NCI-H2171 treated with DMSO at 0.1 percent for 48 hours (cell line): ENCODE results near the gene XPR1.

Experiments
- DNase-seq: peaks from one replicate; lab custom pipeline; 2025; lab: John Stamatoyannopoulos, UW

The XPR1 gene

DNA sequence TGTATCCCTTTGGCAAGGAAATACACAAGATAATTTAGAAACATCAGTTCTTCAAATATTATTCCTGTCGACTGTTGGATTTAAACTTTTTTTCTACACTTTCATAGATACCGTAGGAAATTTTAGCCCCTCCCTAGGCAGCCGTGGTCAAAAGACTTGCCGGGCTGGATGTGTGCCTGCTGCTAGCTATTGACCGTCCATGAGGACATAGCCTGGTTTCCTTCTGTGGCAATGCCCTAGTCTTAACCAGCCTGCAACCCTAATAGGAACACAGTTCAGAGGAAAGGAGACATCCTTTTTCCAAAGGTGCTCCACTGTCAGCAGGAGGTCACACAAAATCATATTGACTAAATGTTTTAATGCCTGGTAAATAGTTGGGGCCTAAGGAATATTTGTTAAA is 260.4 kb downstream of the XPR1 start:
- DNase-seq = no peak

GRCh38 chr1:180892675-180893074 is 260.9 kb downstream of the XPR1 start:
- DNase-seq = no peak

DNA sequence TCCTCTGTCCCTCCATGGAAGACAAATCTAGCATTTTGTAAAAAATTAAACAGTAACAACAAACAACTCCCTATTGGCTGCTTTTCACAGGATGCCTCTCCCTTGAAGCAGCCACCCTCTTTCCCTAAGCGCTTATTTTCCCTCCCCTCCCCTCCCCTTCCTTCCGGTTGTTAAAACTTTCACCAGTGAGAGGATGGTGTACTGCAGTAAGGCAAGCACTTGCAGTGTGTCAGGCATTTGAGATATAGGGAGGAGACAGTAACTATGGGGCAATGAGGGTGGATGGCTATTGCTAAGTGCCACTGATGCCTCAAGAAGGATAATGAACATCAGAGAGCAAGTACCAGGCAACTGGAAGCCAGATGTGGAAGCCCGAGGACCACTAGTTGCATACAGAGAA is 261.8 kb downstream of the XPR1 start:
- DNase-seq = no peak

- no peak for DNase-seq
Observed at GRCh38 chr1:180896161-180896560, 264.3 kb downstream of the XPR1 start.

DNA sequence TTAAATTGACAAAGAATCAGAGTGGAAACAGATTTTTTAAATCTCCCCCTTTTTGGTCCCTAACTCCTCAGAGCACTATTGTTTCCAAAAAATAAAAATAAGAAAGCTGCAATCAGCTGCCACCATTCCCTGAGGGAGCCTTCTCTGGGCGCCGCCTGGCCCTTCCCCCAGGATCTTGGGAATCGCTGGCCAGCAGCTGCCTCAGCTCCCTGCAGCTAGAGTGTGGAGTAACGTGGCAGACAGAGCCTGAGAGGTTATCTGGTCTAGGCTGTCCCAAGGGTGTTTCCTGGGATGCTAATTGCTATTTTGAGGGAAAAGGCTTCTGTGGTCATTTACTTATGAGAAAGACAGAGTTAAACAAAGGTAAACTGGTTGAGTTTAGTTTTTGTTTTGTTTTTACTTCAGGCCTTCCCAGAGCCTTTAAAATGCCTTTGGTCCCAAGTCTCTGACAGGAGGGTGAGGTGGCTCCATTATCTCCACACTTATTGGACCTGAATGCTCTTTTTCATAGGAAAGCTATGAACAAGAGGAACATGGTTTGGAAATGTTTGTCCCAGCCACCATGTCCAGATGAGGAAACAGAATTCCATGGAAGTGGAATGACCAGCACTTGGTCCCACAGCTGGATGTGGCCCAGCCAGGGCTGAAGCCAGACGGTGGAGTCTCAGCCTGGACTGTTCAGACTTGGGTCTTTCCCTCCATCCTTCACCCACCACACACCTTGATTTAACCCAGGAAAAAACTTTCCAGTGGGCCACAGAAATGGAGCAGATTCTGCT is 266.8 kb downstream of the XPR1 start:
- peak; percentile 36 for DNase-seq

DNA sequence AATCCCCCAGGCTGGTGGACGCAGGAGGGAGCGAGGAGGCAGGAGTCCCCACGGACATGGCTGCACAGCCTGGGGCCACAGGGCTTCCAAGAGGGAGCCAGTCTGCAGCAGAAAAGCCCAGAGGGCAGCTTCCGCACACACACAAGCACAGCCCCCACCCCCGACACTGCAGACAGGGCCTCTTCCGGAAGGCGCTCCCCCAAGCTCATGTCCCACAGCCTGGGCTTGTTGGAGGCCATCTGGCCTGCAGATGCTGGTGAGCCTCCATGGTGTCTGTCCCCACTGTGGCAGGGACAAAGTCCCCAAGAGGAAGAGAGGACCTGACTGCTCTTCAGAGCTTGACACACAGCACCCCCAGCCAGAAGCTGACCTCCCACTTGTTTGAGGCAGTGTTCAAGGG is 267.4 kb downstream of the XPR1 start:
- no peak for DNase-seq

DNA sequence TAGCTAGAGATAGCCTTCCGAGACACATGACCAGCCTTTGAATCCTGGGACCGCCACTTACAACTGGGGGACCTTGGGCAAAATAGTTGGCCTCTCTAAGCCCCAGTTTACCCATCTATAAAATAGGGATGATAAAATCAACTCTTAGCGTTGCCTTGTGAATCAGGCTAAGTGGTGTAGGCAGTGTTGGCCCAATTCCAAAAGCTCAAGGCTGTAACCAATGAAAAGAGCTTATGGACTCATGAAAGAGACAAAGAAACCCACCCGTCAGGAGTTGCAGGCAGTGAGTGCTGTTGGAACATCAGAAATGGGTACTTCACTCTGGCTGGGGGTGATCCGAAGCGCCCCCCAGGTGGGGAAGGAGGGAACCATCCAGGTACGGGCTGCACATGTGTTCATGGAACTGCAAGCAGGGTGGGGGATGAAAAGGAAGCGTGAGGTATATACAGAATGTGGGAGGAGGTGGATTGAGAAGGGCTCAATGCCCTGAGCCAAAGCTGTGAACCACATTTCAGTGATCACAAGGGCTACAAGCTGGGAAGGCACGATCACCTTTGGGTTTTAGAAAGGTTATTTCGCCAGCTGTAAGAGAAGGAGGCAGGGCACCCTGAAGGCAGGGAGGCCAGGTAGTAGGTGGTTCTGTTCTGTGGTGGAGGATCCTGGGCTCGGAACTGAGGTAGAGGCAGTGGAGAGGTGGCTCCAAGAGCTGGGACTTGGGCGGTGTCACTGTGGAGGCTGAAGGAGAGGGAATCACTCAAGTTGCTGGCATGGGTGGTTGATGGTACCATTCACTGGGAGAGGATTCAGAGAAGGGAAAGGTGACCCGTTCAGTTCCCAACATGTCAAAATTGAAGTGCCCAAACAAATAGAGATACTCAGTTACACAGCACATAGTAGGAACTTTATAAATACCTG is 269.5 kb downstream of the XPR1 start:
- no peak for DNase-seq

DNA sequence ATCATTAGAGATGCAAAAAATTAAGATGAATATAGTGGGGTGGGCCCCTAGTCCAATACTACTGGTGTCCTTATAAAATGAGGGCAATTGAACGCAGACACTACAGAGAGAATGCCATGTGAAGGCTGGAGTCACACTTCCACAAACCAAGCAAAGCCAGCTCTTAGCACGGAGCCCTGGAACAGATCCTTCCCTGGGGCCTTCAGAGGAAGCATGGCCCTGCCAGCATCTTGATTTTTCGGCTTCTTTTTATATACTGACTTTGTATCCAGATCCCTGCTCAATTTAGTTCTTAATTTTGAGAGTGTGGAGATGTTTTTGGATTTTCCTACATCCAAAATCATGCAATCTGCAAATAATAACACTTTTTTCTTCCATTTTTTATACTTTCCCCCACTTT is 270.7 kb downstream of the XPR1 start:
- no peak for DNase-seq

GRCh38 chr1:180905927-180906326 is 274.1 kb downstream of the XPR1 start:
- no peak for DNase-seq

DNA sequence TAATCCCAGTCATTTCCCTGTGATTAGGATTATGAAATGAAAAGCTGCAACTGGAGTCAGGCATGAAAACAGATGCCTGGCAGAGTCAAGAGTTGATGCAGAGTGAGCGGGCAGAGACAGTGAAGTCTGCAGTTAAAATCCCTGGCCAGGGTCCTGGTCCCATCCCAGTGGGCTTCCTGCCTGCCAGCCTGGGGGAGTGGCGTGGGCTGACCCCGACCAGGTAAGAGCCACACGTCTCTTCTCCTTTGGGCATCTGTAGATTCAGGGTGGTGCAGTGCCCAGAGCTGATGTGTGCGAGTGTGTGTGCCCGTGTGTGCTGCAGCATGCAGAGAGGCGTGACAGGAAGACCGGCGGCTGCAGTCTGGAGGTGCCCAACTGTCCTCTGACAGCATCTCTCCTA is 274.7 kb downstream of the XPR1 start:
- no peak for DNase-seq

DNA sequence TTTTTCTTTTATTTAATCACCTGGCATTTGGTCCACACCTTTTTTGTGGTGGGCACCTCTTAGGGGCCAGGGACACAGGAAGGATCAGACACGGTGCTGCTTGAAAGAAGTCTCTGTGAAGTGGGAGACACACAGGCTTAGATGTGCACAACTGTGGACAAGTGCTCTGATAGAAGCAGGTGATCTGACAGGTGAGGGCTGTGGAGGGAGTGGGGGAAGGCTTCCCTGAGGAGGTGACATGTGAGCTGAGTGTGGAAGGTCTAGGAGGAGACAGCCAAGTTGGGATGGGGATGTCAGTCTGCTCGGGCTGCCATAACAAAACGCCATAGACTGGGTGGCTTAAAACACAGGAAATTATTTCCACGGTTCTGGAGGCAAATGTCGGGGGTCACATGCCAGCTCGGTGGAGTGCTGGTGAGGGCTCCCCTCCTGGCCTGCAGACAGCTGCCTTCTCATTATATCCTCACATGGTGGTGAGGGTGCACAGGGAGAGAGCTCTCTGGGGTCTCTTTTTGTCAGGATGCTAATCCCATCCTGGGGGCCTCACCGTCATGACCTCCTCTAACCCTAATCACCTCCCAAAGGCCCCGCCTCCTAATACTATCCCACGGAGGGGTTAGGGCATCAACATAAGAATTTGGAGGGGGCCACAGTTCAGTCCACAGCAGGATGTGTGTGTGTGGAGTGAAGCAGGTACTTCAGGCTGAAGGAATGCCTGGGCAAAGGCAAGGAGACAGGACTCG is 275.7 kb downstream of the XPR1 start:
- DNase-seq = no peak

DNA sequence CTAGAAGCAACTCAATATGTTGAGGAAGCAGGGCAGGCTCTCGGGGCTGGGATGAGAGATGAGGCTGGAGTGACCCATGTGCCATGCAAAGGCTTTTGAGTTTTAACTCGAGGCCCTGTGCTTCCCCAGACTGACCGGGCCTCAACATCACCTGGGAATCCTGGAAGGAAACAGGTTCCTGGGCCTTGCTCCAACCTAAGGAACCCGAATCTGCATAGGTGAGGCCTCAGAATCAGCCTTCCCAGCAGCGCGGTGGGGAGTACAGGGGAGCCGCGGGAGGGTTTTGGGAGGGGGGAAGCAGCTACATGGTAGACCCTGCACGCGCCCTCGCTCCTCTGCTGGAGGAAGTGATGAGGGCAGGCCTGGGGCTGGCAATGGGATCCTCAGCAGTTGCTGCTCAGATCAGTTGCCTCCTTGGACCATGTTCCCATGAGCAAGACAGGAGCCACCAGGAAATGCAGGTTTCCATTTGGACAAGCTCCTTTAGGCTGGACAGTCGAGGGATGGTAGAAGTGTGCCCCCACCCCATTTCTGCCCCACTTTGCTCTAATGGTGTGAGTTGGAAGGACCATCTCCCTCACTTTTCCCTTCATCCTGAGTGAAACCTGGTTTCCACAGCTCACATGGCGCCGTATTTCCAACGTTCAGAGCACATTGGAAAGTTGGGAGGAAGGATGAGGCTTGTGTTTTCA is 276.4 kb downstream of the XPR1 start:
- DNase-seq = no peak

GRCh38 chr1:180909005-180909414 is 277.2 kb downstream of the XPR1 start:
- DNase-seq = no peak

DNA sequence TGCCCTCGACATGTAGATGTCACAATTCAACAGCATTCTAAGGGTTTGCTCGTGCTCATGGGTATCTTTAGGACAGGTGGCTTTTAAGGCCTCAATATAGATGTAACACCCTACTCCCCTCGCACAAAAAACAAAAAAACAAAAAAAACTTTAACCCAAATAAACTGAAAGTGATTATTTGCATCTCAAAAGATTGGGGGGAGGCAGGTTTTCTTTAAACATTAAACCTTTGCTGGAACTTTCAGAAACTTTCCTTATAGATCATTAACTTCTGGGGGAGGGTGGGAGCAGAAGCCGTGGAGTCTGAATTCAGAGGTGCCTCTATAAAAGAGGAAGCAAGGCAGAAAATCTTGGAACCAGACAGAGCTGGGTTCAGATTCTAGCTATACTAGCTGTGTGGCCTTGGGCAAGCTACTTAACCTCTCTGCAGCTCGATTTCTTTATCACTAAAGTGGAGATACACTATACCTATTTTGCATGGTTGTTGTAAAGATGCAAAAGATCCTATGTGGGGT is 277.7 kb downstream of the XPR1 start:
- DNase-seq = no peak

DNA sequence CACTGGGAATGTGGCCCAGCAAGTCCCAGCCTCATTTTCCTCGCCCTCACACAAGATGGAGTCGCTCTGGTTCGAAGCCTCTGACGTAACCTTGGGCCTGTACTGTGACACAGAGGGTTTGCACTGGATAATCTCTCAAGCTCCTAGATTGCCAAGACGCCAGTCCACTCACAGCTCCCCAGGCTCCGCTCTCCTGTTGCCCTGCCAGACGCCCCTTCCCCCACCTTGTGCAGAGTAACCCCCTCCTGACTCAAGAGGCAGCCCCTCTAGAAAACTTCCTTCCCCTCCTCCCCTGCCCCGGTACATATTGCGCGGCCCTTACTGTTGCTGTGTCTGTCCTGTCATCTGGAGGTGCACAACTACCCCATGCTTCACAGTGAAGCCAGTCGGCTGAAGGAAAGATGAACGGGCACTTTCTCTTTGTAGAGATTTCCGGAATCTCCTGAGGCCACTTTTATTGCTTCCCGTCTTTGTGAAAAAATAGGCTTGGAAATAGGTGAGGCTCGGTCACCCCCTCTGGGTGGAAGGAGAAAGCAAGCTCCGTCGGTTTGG is 279.9 kb downstream of the XPR1 start:
- no peak for DNase-seq

DNA sequence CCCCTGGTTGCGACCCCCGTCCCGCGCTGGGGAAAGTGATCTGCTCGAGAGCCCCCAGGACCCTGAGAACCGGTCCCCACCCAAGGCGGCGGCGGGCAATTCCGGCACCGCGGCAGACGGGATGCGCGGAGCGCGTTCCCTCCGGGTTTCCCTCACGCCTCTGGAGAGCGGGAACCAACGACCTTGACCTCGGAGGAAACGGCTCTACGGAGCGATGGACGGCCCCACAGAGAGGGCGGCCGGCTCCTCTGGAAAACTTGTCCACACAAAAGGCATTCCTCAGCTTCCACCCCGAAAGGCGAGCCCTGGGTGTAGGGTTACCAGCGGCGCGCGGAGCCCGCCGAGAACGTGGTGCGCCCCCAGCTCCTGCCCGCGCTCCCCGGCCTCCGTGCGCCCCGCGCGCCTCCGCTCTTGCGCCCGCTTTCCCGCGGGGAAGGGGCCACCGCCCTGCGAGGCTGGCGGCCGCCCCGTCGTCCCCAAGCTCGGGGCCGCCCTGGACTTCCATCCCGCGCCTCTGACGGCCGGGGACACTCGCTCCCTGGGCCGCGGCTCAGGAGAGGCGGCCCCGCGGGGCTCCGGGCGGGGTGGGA is 280.5 kb downstream of the XPR1 start:
- DNase-seq = peak; percentile 32

GRCh38 chr1:180912801-180913565 is 281.2 kb downstream of the XPR1 start, which contains the start of gene KIAA1614:
Gene KIAA1614 (plus strand): TSS chr1:180912897. CDS start chr1:180913244, 347 bp downstream.
- DNase-seq = peak; percentile 32

- DNase-seq = no peak
Observed at GRCh38 chr1:180915426-180915965, 283.7 kb downstream of the XPR1 start.

GRCh38 chr1:180916012-180916770 is 284.4 kb downstream of the XPR1 start:
- no peak for DNase-seq
